SIG-M5 (cell line): ENCODE data around the gene SLC9A9.

Source experiments
- DNase-seq: peaks from one replicate; lab custom pipeline; 2025; lab: John Stamatoyannopoulos, UW

Gene SLC9A9

DNA sequence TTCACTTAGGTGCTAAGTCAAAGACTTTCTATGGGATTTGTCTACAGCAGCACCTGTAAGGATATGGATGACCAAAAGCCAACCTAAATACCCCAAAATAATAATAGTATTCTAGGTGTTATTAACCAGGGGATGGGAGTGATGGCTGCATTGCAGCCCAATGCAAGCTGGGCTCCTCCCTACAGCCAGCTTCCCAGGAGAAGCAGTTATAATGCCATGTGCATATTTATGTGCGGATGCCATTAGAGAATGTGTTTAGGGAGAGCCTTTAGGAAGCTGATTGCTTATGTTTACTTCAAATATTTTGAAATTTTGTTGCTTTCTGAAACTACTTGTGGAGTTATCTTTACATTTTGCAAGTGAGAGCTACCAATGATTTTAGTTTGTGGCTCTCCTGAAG lies 491.4 kb downstream of the SLC9A9 start:
- no peak for DNase-seq

GRCh38 chr3:143354342-143354741 lies 493.9 kb downstream of the SLC9A9 start:
- no peak for DNase-seq

GRCh38 chr3:143352850-143353550 lies 495.3 kb downstream of the SLC9A9 start:
- DNase-seq: no peak

- DNase-seq: no peak
Measured at GRCh38 chr3:143351895-143352608, 496.2 kb downstream of the SLC9A9 start.

DNA sequence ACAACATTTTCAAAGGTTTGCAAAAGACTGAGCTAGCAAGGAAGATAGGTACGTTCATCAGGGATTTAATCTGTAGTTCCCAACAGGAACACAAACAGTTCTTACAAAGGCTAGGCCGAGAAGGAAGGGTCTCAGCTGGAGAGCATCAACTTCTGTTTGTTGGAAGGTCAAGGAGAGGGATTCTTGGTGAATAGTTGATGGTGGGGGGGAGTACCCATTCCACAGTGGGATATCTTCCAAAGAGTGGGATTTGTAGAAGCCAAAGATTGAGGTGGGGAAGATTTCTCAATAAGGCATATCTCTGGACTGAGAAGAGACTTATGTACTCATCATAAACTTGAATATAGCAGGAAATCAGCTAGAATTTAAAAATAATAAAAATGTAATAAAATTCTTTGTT lies 496.9 kb downstream of the SLC9A9 start:
- no peak for DNase-seq

GRCh38 chr3:143349455-143349854 lies 498.8 kb downstream of the SLC9A9 start:
- no peak for DNase-seq

DNA sequence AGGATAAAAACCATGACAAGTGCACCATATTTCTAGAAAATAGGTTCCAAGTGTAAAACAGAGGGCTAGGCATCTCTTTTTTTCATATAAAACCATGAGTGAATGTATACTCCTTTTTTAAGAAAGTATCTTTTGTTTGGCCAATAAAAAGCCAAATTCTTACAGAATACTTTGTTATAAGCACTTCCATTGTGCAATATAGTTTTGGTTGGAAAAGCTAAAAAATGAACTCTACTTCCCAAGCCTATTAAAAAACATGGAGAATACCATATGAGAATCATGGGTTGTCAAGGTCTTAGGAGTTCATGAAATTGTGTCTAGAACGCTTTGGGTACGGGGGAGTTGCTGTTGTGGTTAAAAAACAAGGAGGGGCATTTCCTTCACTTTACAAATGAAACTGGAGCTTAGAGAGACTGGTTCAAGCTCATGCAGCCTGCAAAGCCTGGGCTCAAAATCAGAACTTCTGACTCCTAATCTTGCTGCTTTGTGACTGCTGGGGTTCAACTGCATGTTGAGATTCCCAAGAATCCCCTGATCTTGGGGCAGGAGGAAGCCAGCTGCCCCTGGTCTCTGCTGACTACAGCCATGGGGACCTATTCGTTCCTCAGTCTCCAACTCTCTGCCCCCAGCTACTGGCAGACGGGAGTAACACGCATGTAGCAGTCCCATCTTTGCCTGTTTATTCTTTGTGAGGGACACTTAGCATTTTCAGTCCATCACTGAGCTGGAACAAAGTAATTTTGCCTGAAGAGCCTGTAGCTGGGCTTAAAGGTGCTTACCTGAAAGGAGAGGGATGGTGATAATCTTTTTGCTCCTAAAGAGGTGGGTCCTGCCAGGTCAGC lies 499.6 kb downstream of the SLC9A9 start:
- no peak for DNase-seq

GRCh38 chr3:143344516-143345165 lies 503.6 kb downstream of the SLC9A9 start:
- no peak for DNase-seq

DNA sequence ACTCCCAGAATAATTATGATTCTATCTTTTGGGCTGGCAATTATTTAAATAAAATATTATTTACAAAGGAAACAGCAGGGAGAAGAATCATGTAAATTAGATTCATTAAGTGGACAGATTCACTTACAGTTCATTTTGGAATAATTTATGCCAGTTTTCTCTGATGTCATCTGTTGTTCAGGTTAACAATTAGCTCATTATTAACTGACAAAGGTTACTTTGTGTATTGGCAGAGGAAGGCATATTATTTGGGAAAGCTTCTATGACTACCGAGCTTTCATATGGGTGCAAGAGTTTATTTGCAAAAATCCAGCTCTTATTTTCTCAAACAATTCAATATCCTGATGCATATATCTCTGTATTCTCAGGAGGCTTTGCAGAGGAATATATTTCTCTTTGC lies 504.3 kb downstream of the SLC9A9 start:
- DNase-seq: no peak

- DNase-seq: no peak
Measured at GRCh38 chr3:143343031-143343430, 505.2 kb downstream of the SLC9A9 start.

DNA sequence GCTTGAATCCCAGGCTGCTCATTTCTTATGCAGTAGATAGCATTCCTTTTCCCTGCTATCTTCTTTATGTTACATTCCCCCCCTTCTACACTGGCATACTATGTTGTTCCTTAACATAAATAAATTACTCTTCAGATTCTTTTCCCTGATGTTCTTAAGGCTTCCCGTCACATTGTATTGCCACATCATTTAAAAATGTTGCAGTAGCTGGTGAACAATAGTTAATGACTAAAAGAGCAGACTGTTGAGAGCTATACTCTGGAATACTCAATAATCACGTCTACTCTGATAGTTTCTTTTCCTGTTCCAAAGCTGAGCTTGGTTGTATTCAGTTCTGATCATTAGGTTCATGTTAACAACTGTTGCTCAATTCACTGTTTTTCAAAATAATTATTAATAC lies 508.8 kb downstream of the SLC9A9 start:
- no peak for DNase-seq

DNA sequence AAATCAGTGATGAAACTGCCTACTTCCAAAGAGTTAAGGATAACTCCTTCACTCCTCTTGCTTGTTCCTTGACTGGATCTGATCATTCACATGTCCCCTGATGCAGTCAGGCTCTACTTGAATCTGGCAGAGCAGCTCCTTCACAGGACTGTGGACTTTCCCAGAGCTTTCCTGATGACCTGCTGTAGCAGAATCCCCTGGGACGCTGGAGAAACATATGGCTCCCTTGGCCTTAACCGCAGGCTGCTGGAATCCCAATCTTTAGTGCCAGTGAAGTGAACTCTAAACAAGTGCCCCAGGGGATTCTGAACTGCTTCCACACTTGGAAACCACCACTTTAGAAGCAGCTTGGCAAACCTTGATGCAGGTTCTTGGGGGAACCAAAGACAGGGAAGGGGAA lies 510.9 kb downstream of the SLC9A9 start:
- no peak for DNase-seq

DNA sequence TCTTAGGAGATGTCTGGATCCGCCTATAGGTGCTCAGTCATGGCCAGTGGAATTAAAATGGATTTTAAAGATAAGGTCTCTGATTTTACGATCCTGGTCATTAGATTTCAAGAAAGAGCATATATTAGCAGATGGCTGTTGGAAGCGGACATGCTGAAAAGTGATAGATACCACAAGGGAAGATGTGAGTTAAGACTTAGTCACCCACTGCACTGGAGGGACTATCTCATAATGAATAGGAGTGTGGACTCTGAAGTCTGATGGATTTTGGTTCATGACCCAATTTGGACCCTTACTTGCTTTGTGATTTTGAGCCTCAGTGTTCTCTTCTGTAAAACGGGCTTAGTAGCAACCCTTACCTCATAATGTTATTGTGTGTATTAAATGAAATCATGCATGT lies 514.0 kb downstream of the SLC9A9 start:
- no peak for DNase-seq

DNA sequence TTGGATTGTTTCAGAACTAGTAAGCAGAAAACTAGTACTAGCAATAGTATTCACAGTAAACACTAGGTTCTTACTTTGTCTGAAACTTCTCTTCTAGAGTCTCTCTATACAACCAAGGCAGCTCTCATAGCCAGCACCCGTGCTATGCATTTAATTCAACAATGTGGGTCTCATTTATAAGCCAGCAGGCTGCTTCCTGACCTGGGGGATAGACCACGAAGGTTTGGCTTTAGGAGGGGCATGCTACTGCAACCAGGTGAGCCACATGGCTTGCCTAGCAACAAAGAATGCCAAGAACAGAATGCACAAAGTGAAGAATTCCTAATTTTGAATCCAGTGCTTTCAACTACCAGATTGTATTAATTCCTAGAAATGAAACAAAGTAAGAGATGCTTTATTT lies 514.9 kb downstream of the SLC9A9 start:
- no peak for DNase-seq

DNA sequence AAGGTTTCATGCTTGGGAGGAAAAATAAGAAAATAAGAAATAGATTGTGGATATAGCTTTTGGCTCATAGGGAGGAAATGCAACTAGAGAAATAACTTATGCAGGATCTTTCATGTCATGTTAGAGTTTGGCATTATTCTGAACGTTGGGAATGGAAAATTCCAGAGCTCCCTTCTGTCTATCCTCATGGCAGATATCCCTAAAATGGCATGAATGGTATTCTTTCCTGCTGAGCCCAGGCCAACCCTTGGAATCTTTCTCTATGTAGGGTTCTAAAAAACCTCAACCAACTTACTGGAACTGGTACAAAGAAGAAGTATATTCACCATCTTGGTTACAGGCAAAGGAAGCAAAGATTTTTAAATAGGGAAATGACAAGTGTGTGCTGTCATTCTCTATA lies 516.2 kb downstream of the SLC9A9 start:
- no peak for DNase-seq

- DNase-seq: no peak
Measured at GRCh38 chr3:143331350-143331749, 516.9 kb downstream of the SLC9A9 start.

- DNase-seq: no peak
Measured at GRCh38 chr3:143330296-143330868, 517.9 kb downstream of the SLC9A9 start.

DNA sequence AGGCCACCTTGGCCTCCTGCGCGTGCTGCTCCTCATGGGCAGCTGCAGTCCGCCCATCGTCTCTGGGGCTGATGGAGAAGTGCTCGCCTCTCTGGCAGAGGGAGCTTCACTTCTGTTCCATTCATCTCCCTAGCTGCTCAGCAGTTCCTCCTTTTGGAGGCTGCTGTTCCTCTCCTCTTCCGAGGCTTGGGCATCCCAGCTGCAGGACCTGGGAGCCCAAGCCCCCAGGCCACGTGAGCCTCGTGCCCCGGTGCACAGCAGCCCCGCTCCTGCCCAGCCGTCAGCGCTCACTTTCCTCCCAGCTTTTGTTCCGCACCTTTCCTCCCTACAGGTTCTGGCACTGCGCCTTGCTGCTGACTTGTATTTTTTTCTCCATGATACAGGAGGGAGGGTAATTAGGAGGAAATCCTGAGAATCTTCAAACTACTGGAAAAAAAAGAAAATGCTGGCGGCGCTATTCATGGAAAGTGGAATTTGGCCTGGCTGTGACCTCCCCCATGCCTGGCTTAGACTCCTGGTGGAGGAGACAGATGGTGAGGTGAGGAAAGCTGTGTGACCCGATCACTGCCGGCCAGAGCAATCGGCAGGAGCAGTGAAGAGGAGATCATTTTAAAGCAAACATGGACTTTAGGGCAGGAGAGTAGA lies 518.6 kb downstream of the SLC9A9 start:
- no peak for DNase-seq

- DNase-seq: no peak
Measured at GRCh38 chr3:143328451-143328850, 519.8 kb downstream of the SLC9A9 start.

GRCh38 chr3:143326983-143327778 lies 521.1 kb downstream of the SLC9A9 start:
- DNase-seq: no peak
